ENCODE results near the gene TRIOBP. TPM values are rescaled to one million over a fixed set of nuclear protein-coding genes. Genes with fewer than 3 reads are reported as not detected.
"Not testable (repeated sequence)": the region's sequence is repeated elsewhere in the genome, so short reads cannot be mapped to it uniquely, and the experiment has no call there.

TRIOBP gene
- total RNA-seq, 1 donor from 2014 or later = 42.9 TPM

DNA sequence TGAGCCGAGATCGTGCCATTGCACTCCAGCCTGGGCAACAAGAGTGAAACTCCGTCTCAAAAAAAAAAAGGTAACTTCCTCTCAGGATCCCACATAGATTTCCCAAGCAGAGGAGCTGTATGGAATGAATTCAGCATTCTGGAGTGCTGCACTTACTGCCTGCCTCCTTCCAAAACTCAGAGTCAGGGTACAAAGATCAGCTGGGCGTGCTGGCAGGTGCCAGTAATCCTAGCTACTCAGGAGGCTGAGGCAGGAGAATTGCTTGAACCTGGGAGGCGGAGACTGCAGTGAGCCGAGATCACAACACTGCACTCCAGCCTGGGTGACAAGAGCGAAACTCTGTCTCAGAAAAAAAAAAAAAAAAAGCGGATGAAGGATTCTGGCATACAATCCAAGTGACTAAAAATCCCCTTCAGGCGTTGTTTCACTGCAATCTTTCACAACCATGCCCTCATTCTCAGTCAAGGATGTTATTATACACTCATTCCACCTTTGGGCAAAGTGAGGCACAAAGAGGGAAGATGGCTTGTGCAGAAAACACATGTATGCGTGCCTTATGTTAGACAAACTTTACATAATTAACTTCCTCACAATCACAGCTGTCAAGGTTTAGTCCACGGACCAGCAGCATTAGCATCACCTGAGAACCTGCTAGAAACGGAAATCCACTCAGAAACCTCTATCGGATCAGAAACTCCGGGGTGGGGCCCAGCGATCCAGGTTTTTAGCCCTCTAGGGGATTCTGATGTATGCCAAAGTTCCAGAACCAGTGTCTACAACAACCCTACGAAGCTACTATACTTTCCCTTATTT lies 11.8 kb upstream of the TRIOBP start:
- Mint-ChIP-seq H3K4me1 (ENCODE audit: unreplicated experiment) (peaks cover 18% of the 10 kb centered on the region), H3K36me3 (peaks cover 7% of the 10 kb centered on the region), H3K27me3 (no peaks in the 10 kb centered on the region), H3K27ac (peak overlapping the region; percentile 93), H3K9me3 (no peaks in the 10 kb centered on the region), H3K4me3 (peak overlapping the region; percentile 99)
- no peak for DNase-seq (ENCODE audit: extremely low spot score, unreplicated experiment)
- TF ChIP-seq, protein P1, sequence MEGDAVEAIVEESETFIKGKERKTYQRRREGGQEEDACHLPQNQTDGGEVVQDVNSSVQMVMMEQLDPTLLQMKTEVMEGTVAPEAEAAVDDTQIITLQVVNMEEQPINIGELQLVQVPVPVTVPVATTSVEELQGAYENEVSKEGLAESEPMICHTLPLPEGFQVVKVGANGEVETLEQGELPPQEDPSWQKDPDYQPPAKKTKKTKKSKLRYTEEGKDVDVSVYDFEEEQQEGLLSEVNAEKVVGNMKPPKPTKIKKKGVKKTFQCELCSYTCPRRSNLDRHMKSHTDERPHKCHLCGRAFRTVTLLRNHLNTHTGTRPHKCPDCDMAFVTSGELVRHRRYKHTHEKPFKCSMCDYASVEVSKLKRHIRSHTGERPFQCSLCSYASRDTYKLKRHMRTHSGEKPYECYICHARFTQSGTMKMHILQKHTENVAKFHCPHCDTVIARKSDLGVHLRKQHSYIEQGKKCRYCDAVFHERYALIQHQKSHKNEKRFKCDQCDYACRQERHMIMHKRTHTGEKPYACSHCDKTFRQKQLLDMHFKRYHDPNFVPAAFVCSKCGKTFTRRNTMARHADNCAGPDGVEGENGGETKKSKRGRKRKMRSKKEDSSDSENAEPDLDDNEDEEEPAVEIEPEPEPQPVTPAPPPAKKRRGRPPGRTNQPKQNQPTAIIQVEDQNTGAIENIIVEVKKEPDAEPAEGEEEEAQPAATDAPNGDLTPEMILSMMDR (conservative IDR thresholded peaks at IDR 0.05) = no peak

DNA sequence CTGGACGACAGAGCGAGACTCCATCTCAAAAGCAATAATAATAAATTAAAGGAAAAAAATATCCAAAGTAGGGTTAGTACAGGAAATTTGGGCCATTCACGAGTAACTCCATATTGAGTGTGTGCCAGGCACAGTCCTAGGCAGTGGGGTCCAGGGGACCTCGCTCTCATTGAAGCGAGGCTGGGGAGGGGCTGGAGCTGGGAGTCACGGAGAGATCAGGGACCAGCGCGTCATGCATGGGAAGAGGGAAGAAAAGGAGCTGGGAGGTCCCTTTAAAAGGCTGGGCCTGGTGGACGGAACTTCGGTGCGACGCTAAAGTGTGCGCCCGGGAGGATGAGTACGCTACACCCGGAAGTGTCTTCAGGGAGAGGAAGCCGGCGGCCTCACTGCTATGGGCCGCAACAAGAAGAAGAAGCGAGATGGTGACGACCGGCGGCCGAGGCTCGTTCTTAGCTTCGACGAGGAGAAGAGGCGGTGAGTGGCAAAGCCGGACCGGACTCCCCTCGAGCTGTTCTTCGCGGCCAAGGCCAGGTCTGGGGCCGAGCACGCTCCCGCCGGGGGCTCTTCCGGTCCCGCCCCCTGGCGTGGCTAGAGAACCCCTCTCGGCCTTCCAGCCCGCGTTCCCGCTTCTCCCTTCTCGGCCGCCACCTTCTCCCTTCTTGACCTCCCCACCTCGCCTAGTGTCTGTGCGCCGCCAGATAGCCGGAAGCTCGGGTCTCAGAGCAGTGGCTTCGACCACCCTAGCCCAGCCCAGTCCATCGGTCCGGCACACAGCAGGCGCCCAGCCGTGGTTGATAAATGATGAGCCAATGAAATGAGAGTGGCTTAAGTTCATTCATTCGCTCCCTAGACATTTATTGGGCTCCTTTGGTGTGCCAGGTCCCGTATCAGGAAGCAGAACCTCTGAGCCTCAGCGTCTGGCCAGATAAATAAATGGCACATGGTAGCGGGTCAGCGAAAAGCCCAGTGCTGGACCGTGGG lies 10.6 kb upstream of the TRIOBP start, which contains the start of gene NOL12:
Gene NOL12, plus strand, starts transcription at position 342 of the 981 bp plus-strand sequence. Its CDS starts 50 bp downstream, at position 392.
- peak within 1 kb of the TSS; percentile 93 for H3K27ac Mint-ChIP-seq
- TF ChIP-seq, protein P1 (conservative IDR thresholded peaks at IDR 0.05) = peak; percentile 20
- H3K9me3 Mint-ChIP-seq = no peaks in the 10 kb centered on the region
- H3K27me3 Mint-ChIP-seq = no peaks in the 10 kb centered on the region
- peaks cover 7% of the 10 kb centered on the region for H3K36me3 Mint-ChIP-seq
- peak within 1 kb of the TSS; percentile 99 for H3K4me3 Mint-ChIP-seq
- peak; percentile 82 for DNase-seq (ENCODE audit: extremely low spot score, unreplicated experiment)
- H3K4me1 Mint-ChIP-seq (ENCODE audit: unreplicated experiment) = peaks cover 15% of the 10 kb centered on the region

DNA sequence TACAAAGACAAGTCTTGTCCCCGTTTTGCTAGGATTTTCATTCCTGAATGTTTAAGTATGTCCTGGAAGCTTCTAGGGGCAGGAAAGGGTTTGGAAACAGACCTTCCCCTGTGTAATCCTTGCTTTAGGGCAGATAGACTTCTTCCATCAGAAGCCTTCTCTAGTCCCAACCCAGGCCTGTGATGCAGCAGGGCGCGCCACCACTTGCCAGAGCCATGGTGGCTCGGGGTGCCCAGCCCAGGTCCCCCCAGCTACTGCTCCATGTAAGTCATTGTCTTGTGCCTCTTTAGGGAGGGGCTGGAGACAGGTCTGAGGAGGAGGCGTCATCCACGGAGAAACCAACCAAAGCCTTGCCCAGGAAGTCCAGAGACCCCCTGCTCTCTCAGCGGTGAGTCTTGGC lies 6.4 kb upstream of the TRIOBP start:
- H3K9me3 Mint-ChIP-seq = no peaks in the 10 kb centered on the region
- peaks cover 7% of the 10 kb centered on the region for H3K36me3 Mint-ChIP-seq
- no peak for DNase-seq (ENCODE audit: extremely low spot score, unreplicated experiment)
- TF ChIP-seq, protein P1 (conservative IDR thresholded peaks at IDR 0.05) = no peak
- peaks cover 9% of the 10 kb centered on the region for H3K4me1 Mint-ChIP-seq (ENCODE audit: unreplicated experiment)
- H3K4me3 Mint-ChIP-seq = peak overlapping the region; percentile 1
- no peaks in the 10 kb centered on the region for H3K27me3 Mint-ChIP-seq
- no peak overlapping the region for H3K27ac Mint-ChIP-seq

DNA sequence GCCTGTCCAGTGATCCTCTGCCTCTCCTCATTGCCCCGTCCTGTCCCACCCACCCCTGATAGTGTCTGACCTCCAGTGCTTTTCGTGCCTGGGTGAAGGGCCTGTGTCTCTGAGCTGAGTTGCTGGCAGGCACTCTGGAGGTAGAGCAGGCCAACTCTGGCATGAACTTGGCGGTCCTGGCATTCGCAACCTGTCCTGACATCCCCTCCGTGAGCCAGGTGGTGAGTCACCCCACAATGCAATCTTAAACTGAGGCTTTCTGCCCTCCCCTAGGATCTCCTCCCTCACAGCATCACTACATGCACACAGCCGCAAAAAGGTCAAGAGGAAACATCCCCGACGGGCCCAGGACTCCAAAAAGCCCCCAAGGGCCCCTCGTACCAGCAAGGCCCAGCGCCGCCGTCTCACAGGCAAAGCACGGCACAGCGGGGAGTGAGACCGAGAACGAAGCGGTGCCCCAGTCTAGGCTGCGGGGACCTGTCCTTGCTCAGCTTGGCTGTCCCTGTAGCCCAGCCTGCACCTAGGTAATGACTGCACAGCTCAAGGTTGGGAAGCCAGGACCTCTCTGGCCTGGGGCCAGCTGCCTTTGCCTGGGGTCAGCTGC lies 5.8 kb upstream of the TRIOBP start:
- TF ChIP-seq, protein P1 (conservative IDR thresholded peaks at IDR 0.05) = no peak
- Mint-ChIP-seq H3K36me3 (peaks cover 9% of the 10 kb centered on the region), H3K27me3 (no peaks in the 10 kb centered on the region), H3K4me1 (ENCODE audit: unreplicated experiment) (peaks cover 10% of the 10 kb centered on the region), H3K27ac (no peak overlapping the region), H3K4me3 (no peak overlapping the region), H3K9me3 (no peaks in the 10 kb centered on the region)
- no peak for DNase-seq (ENCODE audit: extremely low spot score, unreplicated experiment)

DNA sequence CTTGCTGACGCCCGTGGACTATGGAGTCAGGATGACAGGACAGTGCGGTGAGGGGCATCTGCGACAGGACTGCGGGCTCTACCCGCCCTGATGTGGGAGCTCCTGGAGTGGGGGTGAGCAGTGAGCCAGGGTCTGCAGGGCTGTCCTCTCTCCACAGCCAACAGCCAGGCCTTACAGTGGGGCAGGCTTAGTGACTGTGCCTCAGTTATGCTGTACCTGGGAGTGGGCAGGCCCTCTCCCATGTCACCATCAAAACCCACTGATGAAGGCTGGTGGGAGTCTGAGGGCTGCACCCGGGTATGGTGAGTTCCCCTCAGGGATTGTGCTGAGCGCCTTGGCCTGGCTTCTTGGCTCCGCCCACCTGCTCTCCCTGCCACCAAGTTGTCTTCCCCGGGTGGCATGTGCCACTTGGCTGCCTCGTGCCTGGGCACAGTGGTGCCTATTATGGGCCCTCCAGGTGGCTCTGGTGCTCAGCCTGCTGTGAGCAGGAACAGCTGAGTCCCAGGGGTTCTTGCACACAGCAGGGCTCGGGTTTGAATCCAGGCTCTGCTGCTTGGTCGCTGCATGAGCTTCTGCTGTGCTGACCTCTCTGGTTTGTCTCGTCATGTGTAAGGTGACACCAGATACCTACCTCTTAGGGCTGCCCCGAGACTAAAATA lies 4.1 kb upstream of the TRIOBP start:
- H3K4me3 Mint-ChIP-seq = no peak overlapping the region
- TF ChIP-seq, protein P1 (conservative IDR thresholded peaks at IDR 0.05) = no peak
- DNase-seq (ENCODE audit: extremely low spot score, unreplicated experiment) = no peak
- H3K4me1 Mint-ChIP-seq (ENCODE audit: unreplicated experiment) = peaks cover 16% of the 10 kb centered on the region
- no peak overlapping the region for H3K27ac Mint-ChIP-seq
- H3K27me3 Mint-ChIP-seq = no peaks in the 10 kb centered on the region
- peaks cover 11% of the 10 kb centered on the region for H3K36me3 Mint-ChIP-seq
- H3K9me3 Mint-ChIP-seq = no peaks in the 10 kb centered on the region

DNA sequence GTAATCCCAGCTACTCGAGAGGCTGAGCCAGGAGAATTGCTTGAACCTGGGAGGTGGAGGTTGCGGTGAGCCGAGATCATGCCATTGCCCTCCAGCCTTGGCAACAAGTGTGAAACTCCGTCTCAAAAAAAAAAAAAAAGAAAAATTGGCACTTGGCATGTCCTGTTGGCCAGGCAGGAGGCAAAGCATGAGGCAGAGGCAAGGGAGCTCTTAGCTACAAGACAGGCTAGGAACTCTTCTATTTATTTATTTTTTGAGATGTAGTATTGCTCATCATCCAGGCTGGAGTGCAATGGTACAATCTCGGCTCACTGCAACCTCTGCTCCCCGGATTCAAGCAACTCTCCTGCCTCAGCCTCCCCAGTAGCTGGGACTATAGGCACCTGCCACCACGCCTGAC lies 2.7 kb upstream of the TRIOBP start:
- not testable (repeated sequence) for H3K27ac Mint-ChIP-seq; H3K4me3 Mint-ChIP-seq; H3K27me3 Mint-ChIP-seq; DNase-seq (ENCODE audit: extremely low spot score, unreplicated experiment); H3K9me3 Mint-ChIP-seq; H3K36me3 Mint-ChIP-seq
- H3K4me1 Mint-ChIP-seq (ENCODE audit: unreplicated experiment) = peaks cover 16% of the 10 kb centered on the region

DNA sequence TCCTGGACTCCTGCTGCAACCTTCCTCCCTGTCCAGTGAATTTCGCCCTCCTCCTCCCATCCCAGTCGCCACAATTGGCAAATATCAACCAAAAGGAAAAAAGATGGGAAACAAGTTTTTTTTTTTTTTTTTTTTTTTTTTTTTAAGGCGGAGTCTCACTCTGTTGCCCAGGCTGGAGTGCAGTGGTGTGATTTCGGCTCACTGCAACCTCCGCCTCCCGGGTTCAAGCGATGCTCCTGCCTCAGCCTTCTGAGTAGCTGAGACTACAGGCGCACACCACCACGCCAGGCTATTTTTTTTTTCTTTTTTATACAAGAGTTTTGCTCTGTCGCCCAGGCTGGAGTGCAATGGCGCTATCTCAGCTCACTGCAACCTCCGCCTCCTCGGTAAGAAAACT lies 590 bp upstream of the TRIOBP start:
- DNase-seq (ENCODE audit: extremely low spot score, unreplicated experiment); H3K9me3 Mint-ChIP-seq; H3K36me3 Mint-ChIP-seq; H3K27me3 Mint-ChIP-seq: not testable (repeated sequence)
- H3K4me1 Mint-ChIP-seq (ENCODE audit: unreplicated experiment) = peaks cover 16% of the 10 kb centered on the region
- H3K27ac Mint-ChIP-seq = peak overlapping the region; percentile 93
- H3K4me3 Mint-ChIP-seq = peak overlapping the region; percentile 87

Measured in type B pancreatic cell (in vitro differentiated cells).